ENCODE results near the gene SMTNL1. TPM values are rescaled to one million over a fixed set of nuclear protein-coding genes. Genes with fewer than 3 reads are reported as not detected.

The SMTNL1 gene, protein sequence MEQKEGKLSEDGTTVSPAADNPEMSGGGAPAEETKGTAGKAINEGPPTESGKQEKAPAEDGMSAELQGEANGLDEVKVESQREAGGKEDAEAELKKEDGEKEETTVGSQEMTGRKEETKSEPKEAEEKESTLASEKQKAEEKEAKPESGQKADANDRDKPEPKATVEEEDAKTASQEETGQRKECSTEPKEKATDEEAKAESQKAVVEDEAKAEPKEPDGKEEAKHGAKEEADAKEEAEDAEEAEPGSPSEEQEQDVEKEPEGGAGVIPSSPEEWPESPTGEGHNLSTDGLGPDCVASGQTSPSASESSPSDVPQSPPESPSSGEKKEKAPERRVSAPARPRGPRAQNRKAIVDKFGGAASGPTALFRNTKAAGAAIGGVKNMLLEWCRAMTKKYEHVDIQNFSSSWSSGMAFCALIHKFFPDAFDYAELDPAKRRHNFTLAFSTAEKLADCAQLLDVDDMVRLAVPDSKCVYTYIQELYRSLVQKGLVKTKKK
- 45.2 TPM for total RNA-seq (ENCODE audit: unreplicated experiment)
- long read RNA-seq, partial matches to known transcripts = 3 of 77 reads
- long read RNA-seq, other reads (novel, unspliced or antisense) = 72 of 77 reads

DNA sequence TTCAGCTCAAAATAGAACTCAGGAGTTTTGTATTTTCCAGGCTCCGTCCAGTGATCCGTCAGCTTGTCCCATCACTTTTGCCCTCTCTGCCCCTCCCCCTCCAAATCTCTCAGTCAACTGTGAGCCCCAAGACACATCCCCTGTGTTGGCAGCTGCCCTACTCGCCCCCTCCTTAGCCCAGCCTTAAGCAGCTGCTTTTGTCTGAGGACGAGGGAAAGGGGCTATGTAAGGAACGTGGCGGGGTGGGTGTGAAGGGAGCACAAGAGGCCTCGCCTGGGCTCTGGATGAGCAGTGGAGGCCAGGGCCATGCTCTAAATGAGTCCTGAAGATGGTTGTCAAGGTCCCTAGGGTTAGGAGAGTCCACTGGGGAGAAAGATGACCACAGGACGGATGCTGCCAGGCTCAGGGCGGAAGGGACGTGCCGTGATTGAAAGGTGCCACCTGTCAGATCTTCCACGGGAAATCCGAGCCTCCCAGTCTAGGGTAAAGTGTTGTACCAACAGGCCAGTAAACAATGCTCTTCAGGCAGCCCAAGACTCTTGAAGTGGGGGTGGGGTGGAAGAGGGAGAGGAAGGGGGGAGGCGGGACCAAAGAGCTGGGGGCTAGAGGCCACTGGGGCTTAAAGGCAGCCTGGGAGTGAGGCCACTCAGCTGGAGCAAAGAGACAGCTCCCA lies at the start of gene SMTNL1:
Gene SMTNL1 (plus strand): TSS at position 649 of the 673 bp plus-strand sequence. CDS start 5,048 bp downstream, outside the sequence.
- H3K4me1 Mint-ChIP-seq (ENCODE audit: unreplicated experiment) = peaks cover 46% of the 10 kb centered on the region
- peaks cover 12% of the 10 kb centered on the region for H3K27me3 Mint-ChIP-seq (ENCODE audit: unreplicated experiment)
- no peaks in the 10 kb centered on the region for H3K9me3 Mint-ChIP-seq (ENCODE audit: unreplicated experiment)
- H3K4me3 Mint-ChIP-seq (ENCODE audit: unreplicated experiment) = peak within 1 kb of the TSS; percentile 65
- H3K27ac Mint-ChIP-seq (ENCODE audit: unreplicated experiment) = peak within 1 kb of the TSS; percentile 92
- no peak for TF ChIP-seq CTCF (IDR thresholded peaks at IDR 0.05; ENCODE audit: unreplicated experiment)
- no peaks in the 10 kb centered on the region for H3K36me3 Mint-ChIP-seq (ENCODE audit: low read depth, unreplicated experiment)
- peak; percentile 38 for DNase-seq (ENCODE audit: low spot score)

DNA sequence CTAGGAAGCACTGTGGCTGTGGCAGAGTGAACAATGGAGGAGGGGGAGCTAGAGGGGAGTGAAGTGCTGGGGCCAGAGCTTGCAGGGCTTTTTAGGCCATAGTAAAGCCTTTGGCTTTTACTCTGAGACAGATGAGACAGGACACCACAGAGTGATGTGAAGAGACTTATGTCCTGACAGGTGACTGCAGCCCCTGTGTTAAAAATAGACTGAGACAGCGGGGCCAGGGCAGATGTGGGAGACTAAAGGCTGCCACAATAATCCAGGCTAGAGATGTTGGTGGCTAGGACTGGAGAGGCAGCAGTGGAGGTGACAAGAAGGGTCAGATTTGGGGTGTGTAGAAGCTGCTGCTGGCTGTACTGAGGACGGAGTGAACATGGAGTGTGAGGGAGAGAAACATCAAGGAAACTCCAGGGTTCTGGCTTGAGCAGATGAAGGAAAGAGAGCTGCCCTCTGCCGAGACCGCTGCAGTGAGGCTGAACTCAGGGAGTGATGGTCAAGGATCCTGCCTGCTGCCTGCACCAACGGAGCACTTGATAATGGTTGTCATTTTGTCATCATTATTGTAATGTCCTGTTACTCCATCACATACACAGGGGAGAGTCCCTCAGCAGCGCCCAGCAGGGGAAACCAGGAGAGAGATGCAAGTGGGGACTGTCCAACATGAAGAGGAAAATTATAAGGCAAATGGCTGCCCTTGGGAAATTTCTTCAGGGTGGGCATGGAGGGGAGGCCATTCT lies 49.3 kb upstream of the SMTNL1 start:
- Mint-ChIP-seq H3K9me3 (ENCODE audit: unreplicated experiment) (no peaks in the 10 kb centered on the region), H3K27ac (ENCODE audit: unreplicated experiment) (no peak overlapping the region), H3K4me1 (ENCODE audit: unreplicated experiment) (no peaks in the 10 kb centered on the region), H3K27me3 (ENCODE audit: unreplicated experiment) (peaks cover 5% of the 10 kb centered on the region), H3K36me3 (ENCODE audit: low read depth, unreplicated experiment) (peaks cover 11% of the 10 kb centered on the region), H3K4me3 (ENCODE audit: unreplicated experiment) (peak overlapping the region; percentile 44)
- DNase-seq (ENCODE audit: low spot score) = no peak
- TF ChIP-seq CTCF (IDR thresholded peaks at IDR 0.05; ENCODE audit: unreplicated experiment) = no peak

- Mint-ChIP-seq H3K9me3 (ENCODE audit: unreplicated experiment) (no peaks in the 10 kb centered on the region), H3K36me3 (ENCODE audit: low read depth, unreplicated experiment) (peaks cover 11% of the 10 kb centered on the region), H3K4me1 (ENCODE audit: unreplicated experiment) (no peaks in the 10 kb centered on the region), H3K4me3 (ENCODE audit: unreplicated experiment) (no peak overlapping the region), H3K27ac (ENCODE audit: unreplicated experiment) (no peak overlapping the region), H3K27me3 (ENCODE audit: unreplicated experiment) (peaks cover 2% of the 10 kb centered on the region)
- no peak for DNase-seq (ENCODE audit: low spot score)
- no peak for TF ChIP-seq CTCF (IDR thresholded peaks at IDR 0.05; ENCODE audit: unreplicated experiment)
Observed at GRCh38 chr11:57490456-57491248, 46.7 kb upstream of the SMTNL1 start.

- no peaks in the 10 kb centered on the region for H3K4me1 Mint-ChIP-seq (ENCODE audit: unreplicated experiment)
- peaks cover 2% of the 10 kb centered on the region for H3K27me3 Mint-ChIP-seq (ENCODE audit: unreplicated experiment)
- peak; percentile 80 for TF ChIP-seq CTCF (IDR thresholded peaks at IDR 0.05; ENCODE audit: unreplicated experiment)
- peaks cover 11% of the 10 kb centered on the region for H3K36me3 Mint-ChIP-seq (ENCODE audit: low read depth, unreplicated experiment)
- H3K27ac Mint-ChIP-seq (ENCODE audit: unreplicated experiment) = peak overlapping the region; percentile 30
- H3K4me3 Mint-ChIP-seq (ENCODE audit: unreplicated experiment) = no peak overlapping the region
- no peaks in the 10 kb centered on the region for H3K9me3 Mint-ChIP-seq (ENCODE audit: unreplicated experiment)
- peak; percentile 70 for DNase-seq (ENCODE audit: low spot score)
Observed at GRCh38 chr11:57491371-57492061, 45.9 kb upstream of the SMTNL1 start.

Data from endothelial cell (in vitro differentiated cells).